ENCODE results near the gene HIBADH. TPM values are rescaled to one million over a fixed set of nuclear protein-coding genes. Genes with fewer than 3 reads are reported as not detected.

Gene HIBADH
- total RNA-seq, 4 donors from 2014 or later, result 19.6 to 35.0 (median 30.5) TPM

DNA sequence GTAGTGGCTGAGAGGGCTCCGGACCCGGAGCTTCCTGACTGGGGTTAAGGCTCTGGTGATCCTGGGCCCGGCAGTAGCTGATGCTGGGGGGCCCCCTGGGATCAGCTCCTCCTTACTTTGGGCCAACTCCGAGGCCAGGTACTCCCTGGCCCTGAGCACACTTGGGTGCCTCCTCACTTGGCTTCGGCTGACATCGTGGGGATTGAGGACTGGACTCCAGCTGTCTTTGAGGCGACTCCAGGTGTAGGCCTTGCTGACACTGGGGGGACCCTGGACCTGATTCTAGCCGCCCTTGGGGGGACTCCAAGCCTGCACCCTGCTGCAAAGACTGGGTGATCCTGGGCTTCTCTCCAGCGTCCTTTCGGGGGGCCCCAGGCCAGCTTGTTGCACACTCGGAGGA lies 170.5 kb downstream of the HIBADH start:
- 90 to 99% methylated on average over 9 to 11 of the region's 11 CpGs for WGBS, 2 donors
- no peak overlapping the region for H3K4me3 ChIP-seq (ENCODE audit: low read depth, poor library complexity, severe bottlenecking)
- TF ChIP-seq POLR2A (IDR thresholded peaks at IDR 0.05), result no peak
- TF ChIP-seq, protein P1, sequence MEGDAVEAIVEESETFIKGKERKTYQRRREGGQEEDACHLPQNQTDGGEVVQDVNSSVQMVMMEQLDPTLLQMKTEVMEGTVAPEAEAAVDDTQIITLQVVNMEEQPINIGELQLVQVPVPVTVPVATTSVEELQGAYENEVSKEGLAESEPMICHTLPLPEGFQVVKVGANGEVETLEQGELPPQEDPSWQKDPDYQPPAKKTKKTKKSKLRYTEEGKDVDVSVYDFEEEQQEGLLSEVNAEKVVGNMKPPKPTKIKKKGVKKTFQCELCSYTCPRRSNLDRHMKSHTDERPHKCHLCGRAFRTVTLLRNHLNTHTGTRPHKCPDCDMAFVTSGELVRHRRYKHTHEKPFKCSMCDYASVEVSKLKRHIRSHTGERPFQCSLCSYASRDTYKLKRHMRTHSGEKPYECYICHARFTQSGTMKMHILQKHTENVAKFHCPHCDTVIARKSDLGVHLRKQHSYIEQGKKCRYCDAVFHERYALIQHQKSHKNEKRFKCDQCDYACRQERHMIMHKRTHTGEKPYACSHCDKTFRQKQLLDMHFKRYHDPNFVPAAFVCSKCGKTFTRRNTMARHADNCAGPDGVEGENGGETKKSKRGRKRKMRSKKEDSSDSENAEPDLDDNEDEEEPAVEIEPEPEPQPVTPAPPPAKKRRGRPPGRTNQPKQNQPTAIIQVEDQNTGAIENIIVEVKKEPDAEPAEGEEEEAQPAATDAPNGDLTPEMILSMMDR (IDR thresholded peaks at IDR 0.05), result no peak
- intact Hi-C loops (cut with DNase I; ENCODE audit: low total_unique reads), result no loop called here
- no peak for DNase-seq (ENCODE audit: low spot score in 2 of 2)

DNA sequence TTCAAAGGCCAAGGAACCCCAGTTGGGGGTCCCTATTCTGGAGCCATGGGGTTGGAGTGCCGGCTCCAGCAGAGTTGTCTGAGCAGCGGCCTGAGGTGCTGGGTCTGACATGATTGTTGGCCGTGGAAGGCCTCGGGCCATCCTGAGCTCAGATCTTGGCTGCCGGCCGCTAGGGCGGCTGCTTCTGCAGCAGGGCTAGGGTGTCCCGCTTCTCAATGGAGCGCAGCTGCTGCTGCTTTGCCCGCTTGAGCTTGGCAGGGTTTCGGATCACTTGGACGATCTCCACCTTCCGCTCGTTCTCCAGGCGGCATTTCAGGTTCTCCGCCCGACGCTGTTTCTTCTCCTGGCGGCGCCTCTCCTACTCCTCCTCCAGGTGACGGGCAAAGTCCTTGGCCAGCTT lies 171.1 kb downstream of the HIBADH start:
- intact Hi-C loops (cut with DNase I; ENCODE audit: low total_unique reads), result no loop called here
- H3K4me3 ChIP-seq (ENCODE audit: low read depth, poor library complexity, severe bottlenecking), result no peak overlapping the region
- TF ChIP-seq, protein P1 (IDR thresholded peaks at IDR 0.05), result no peak
- no peak for TF ChIP-seq POLR2A (IDR thresholded peaks at IDR 0.05)
- WGBS, 2 donors, result 95 to 96% methylated on average over 18 to 21 of the region's 21 CpGs
- DNase-seq (ENCODE audit: low spot score in 2 of 2), result no peak

DNA sequence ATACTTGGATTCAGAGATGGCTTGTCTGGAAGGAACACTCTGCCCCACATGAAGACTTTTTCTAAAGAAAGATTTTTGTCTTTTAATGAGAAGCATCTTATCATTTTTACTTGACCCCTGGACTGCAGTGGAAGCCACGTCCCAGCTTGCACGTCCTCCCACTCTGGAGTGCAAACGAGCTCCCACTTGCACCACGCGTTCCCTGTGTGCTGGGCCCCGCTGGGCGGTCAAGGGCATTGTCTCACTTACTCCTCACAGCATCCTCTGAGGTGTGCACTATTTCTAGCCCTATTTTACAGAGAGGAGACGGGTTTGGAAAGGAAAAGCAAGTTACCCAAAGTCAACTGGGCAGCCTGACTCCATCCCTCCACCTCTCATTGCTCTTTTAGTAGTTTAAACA lies 175.2 kb downstream of the HIBADH start:
- 76 to 83% methylated on average over 8 of the region's 8 CpGs for WGBS, 2 donors
- H3K4me3 ChIP-seq (ENCODE audit: low read depth, poor library complexity, severe bottlenecking), result no peak overlapping the region
- DNase-seq (ENCODE audit: low spot score in 2 of 2), result no peak
- intact Hi-C loops (cut with DNase I; ENCODE audit: low total_unique reads), result no loop called here
- TF ChIP-seq POLR2A (IDR thresholded peaks at IDR 0.05), result no peak
- TF ChIP-seq, protein P1 (IDR thresholded peaks at IDR 0.05), result no peak

DNA sequence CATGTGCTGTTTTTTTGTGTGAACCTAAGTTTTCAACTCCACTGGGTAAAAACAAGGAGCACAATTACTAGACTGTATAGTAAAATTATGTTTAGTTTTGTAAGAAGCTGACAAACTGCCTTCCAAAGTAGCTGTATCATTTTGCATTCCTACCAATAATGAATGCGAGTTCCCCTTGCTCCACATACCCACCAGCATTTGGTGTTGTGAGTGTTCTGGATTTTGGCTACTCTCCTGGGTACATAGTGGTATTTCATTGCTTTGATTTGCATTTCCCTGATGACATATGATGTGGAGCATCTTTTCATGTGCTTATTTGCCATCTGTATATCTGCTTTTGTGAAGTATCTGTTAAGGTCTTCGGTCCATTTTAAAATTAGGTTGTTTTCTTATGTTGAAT lies 178.2 kb downstream of the HIBADH start:
- TF ChIP-seq, protein P1 (IDR thresholded peaks at IDR 0.05), result no peak
- TF ChIP-seq POLR2A (IDR thresholded peaks at IDR 0.05), result no peak
- no peak for DNase-seq (ENCODE audit: low spot score in 2 of 2)
- intact Hi-C loops (cut with DNase I; ENCODE audit: low total_unique reads), result no loop called here
- WGBS, 2 donors, result 89 to 92% methylated on average over 2 of the region's 2 CpGs
- H3K4me3 ChIP-seq (ENCODE audit: low read depth, poor library complexity, severe bottlenecking), result no peak overlapping the region

DNA sequence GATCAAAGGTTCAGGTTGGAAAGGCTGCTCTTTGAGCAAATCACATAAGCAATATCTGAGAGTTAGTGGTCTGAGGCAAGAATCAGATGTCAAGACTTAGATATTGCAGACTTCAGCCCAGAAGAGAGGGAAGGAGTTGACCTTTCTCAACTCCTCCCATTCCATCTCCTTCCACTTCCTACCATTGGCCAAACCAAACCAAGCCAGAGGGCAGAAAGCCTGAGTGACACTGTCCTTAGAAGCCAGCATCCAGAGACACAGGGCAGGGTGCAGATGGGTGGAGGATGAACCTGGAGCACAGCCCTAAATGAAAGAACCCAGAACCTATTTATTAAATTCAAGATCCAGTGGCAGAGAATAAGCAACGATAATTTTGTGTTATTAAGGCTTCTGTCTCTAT lies 180.5 kb downstream of the HIBADH start:
- no peak overlapping the region for H3K4me3 ChIP-seq (ENCODE audit: low read depth, poor library complexity, severe bottlenecking)
- intact Hi-C loops (cut with DNase I; ENCODE audit: low total_unique reads), result no loop called here
- no peak for TF ChIP-seq POLR2A (IDR thresholded peaks at IDR 0.05)
- TF ChIP-seq, protein P1 (IDR thresholded peaks at IDR 0.05), result no peak
- WGBS, 2 donors, result 71 to 93% methylated on average over 1 of the region's 1 CpG
- no peak for DNase-seq (ENCODE audit: low spot score in 2 of 2)

DNA sequence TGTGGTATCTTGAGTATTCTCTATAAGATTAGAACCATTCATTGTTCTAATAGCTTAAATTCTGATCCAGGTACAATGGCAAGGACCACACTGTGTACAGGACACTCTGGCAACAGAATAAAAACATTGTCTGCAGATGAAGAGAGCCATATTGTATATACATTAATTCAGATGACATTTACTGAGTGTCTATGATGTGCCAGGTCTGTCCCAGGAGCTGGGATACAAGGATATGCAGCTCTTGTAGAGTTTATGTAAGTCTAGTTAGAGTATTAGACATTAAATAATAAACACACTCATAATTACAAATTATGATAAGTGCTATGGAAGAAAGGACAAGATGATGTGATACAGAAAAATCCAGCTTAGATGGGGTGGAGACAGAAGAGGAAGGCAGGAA lies 184.1 kb downstream of the HIBADH start:
- no peak overlapping the region for H3K4me3 ChIP-seq (ENCODE audit: low read depth, poor library complexity, severe bottlenecking)
- no peak for DNase-seq (ENCODE audit: low spot score in 2 of 2)
- intact Hi-C loops (cut with DNase I; ENCODE audit: low total_unique reads), result no loop called here
- TF ChIP-seq, protein P1 (IDR thresholded peaks at IDR 0.05), result no peak
- TF ChIP-seq POLR2A (IDR thresholded peaks at IDR 0.05), result no peak
